RWPE1 (cell line): ENCODE measurements around the gene INTS12.

Experiments used
- CTCF ChIA-PET: fragments of 350-600 bp; sonication (Branson Sonifier 250); formaldehyde crosslinking; extraction: SDS; loops from one replicate; lab custom pipeline; 2021; lab: Yijun Ruan, JAX
- POLR2A ChIA-PET: fragments of 400-600 bp; formaldehyde crosslinking; extraction: SDS; loops from one replicate; lab custom pipeline; 2020; ENCODE audit warnings: antibody characterized with exemption; ENCODE audit not compliant: low non-redundant PET; lab: Yijun Ruan, JAX
- DNase-seq: peaks from one replicate; pipeline ENCODE4 v3.0.0; 2012; ENCODE audit warnings: low spot score
- H3K27ac ChIP-seq: fragments of 450-650 bp; 2 replicates; pipeline ENCODE4 v1.5.1; 2017
- TF ChIP-seq, protein P1 (sequence below): fragments of 450-650 bp; conservative IDR thresholded peaks from 2 replicates; pipeline ENCODE4 v1.5.1; 2017; ENCODE audit warnings: low read depth, mild to moderate bottlenecking

Gene INTS12

DNA sequence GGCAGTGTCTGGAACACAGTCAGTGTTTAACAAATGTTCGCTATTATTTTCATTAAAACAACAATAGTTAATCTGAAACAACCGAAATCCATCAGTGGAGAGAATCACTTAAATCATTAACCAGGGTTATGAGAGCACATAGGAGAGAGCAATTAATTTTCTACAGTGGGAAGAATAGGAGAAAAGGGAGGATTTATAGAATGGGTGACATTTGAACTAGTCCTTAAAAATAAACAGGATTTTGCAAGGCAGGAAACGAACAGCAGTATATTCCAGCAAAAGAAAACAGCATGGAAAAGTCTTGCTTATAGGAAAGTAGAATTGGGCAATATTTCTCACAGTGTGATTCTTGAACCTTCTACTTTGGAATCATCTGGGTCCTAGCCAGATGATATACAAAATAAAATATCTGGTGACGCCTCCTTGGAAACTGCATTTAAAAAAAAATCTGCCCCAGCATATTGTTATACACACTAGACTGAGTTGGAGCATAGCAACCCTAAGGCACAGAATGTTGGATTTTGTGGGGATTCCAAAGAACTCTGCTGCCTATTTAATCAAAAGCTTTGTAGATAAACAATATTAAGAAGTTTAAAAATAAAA lies 56.1 kb downstream of the INTS12 start:
- ChIA-PET POLR2A (no interaction called here), CTCF (no interaction called here)
- no peak for DNase-seq
- no peak overlapping the region for H3K27ac ChIP-seq
- TF ChIP-seq, protein P1, sequence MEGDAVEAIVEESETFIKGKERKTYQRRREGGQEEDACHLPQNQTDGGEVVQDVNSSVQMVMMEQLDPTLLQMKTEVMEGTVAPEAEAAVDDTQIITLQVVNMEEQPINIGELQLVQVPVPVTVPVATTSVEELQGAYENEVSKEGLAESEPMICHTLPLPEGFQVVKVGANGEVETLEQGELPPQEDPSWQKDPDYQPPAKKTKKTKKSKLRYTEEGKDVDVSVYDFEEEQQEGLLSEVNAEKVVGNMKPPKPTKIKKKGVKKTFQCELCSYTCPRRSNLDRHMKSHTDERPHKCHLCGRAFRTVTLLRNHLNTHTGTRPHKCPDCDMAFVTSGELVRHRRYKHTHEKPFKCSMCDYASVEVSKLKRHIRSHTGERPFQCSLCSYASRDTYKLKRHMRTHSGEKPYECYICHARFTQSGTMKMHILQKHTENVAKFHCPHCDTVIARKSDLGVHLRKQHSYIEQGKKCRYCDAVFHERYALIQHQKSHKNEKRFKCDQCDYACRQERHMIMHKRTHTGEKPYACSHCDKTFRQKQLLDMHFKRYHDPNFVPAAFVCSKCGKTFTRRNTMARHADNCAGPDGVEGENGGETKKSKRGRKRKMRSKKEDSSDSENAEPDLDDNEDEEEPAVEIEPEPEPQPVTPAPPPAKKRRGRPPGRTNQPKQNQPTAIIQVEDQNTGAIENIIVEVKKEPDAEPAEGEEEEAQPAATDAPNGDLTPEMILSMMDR, result no peak

DNA sequence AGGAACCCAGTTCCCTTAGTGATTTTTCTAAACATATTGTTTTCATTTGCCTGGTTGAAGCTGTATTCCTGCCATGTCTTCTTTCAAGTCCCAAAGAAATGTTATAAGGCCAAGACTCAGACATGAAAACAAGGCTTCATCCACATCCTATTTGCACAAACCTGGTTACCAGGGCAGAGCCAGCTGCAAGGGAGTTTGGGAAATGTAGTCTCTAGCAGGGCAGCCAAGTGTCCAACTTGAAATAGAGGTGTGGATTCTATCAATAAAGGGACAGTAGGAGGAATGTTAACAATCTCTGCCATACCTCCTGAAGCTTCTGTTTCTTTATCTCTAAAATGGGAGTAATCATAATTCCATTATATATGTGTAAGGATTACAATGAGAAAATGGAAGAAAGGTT lies 56.6 kb downstream of the INTS12 start:
- POLR2A ChIA-PET, result no interaction called here

DNA sequence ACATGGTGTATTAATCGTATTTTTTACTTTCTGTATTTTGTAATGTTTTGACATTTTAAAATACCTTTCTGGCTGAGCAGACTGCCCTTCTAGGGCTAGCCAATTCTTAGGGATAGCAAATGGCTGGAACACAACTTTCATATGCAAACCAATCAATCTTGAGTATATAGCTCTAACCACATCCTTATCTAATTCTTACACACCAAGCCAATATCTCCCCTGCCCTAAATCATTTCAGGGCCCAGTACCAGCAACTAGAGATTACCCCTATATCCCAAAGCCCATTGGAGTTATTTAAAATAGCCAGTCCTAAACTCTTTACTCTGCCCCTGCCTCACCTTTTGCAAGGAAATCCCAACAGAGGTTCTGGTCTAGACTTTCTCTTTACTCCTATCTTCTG lies 58.3 kb downstream of the INTS12 start:
- POLR2A ChIA-PET, result no interaction called here
- DNase-seq, result no peak
- TF ChIP-seq, protein P1, result no peak
- CTCF ChIA-PET, result no interaction called here
- H3K27ac ChIP-seq, result no peak overlapping the region

More for the DNA sequence above, 56.6 kb downstream of the INTS12 start:
- DNase-seq, result no peak
- no peak overlapping the region for H3K27ac ChIP-seq
- TF ChIP-seq, protein P1, result no peak
- CTCF ChIA-PET, result interaction anchor here (1.3 kb wide), 1 partner anchor 15 kb away, joined by 5 read pairs; no protein-coding TSS in a partner anchor

DNA sequence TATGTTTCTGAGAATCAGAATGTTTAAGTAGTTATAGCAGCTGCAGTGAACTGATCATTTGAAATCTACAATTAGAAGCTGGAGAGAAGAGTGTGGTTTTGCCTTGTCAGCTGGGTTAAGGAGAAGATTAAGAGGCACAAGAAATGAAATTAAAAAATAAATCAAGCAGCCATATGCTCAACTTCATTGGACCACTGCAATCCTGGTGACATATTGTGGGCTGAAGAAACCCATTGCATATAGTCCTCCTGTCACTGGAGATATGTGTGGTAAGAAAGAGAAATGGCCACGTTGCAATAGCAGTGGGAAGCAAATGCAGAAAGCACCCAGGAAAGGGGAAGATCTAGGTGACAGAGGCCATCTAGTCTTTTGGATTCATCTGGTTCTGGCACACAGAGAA lies 63.0 kb downstream of the INTS12 start:
- TF ChIP-seq, protein P1, result no peak

DNA sequence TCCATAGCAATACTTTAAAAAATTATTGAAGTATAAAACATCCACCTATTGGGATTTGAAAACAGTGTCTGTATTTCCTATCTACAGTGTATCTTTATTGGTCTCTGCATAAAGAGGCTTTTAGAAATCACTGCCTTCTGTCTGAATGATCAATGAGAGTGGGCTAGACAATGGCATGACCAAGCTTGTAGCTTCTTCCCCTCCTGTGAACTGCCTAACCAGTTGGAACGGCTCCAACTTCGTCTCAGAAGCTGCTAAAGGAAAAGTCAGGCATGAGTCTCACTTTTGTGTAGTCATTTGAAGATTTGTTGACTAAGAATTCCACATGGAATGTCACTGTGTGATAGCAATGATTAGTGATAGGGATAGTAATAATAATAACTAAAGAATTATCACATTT lies 64.2 kb downstream of the INTS12 start:
- TF ChIP-seq, protein P1, result no peak
- POLR2A ChIA-PET, result no interaction called here
- H3K27ac ChIP-seq, result no peak overlapping the region
- DNase-seq, result no peak
- CTCF ChIA-PET, result no interaction called here

More for the DNA sequence above, 63.0 kb downstream of the INTS12 start:
- H3K27ac ChIP-seq, result no peak overlapping the region
- ChIA-PET CTCF (no interaction called here), POLR2A (no interaction called here)
- no peak for DNase-seq

DNA sequence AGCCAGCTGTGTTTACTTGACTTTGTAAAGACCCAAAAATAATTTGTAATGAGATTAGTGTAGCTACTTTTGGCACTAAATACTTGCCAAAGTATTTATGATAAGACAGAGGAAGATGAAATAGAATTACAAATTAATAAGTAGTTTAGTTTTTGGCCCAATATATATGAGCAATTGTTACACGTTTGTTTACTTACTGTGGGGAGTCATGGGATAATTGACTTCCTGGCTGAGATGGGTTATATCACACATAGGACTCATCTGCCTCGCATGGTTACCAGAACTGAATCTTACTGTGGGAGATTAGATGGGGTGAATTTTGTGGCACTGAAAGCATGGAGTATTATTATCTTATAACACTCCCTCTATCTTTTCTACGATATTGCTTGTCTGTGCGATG lies 66.6 kb downstream of the INTS12 start:
- H3K27ac ChIP-seq, result no peak overlapping the region
- POLR2A ChIA-PET, result no interaction called here
- no peak for DNase-seq
- CTCF ChIA-PET, result no interaction called here
- TF ChIP-seq, protein P1, result no peak
